GM23338 (cell line): ENCODE measurements around the gene VMA21. TPM values are rescaled to one million over a fixed set of nuclear protein-coding genes. Genes with fewer than 3 reads are reported as not detected.

Source experiments
- ATAC-seq: fragments of 200-7000 bp; cut with Tn5 transposase; 3 replicates; pipeline ENCODE4 v1.9.1; 2020
- DNase-seq: peaks from one replicate; pipeline ENCODE4 v3.0.0-alpha.2; 2015; ENCODE audit warnings: low spot score
- H2AFZ ChIP-seq: fragments of 200-600 bp; sonication (generic); 2 replicates; pipeline ENCODE4 v1.8.0; 2016; ENCODE audit warnings: antibody characterized with exemption, mild to moderate bottlenecking, moderate library complexity
- H3F3A ChIP-seq: fragments of 200-600 bp; sonication (generic); replicated peaks from 2 replicates; pipeline ENCODE4 v1.8.0; 2017; ENCODE audit warnings: antibody characterized with exemption, mixed run types, low read depth
- H3K27ac ChIP-seq: fragments of 200-600 bp; sonication (generic); 2 replicates; pipeline ENCODE4 v1.6.1; 2016; ENCODE audit warnings: low read depth
- H3K27me3 ChIP-seq: fragments of 200-600 bp; sonication (generic); 2 replicates; pipeline ENCODE4 v1.8.0; 2016; ENCODE audit warnings: mild to moderate bottlenecking, mixed run types, moderate library complexity; ENCODE audit not compliant: insufficient read depth
- H3K36me3 ChIP-seq: fragments of 200-600 bp; sonication (generic); 2 replicates; pipeline ENCODE4 v1.8.0; 2016; ENCODE audit warnings: mild to moderate bottlenecking; ENCODE audit not compliant: insufficient read depth
- H3K4me1 ChIP-seq: fragments of 200-600 bp; sonication (generic); 2 replicates; pipeline ENCODE4 v1.8.0; 2016; ENCODE audit warnings: mild to moderate bottlenecking, moderate library complexity; ENCODE audit not compliant: insufficient read depth
- H3K4me2 ChIP-seq: fragments of 200-600 bp; sonication (generic); 2 replicates; pipeline ENCODE4 v1.7.1; 2017; ENCODE audit warnings: mixed run types
- H3K4me3 ChIP-seq: fragments of 200-600 bp; sonication (generic); 2 replicates; pipeline ENCODE4 v1.6.1; 2016; ENCODE audit warnings: mixed run types
- H3K79me2 ChIP-seq: fragments of 200-600 bp; sonication (generic); replicated peaks from 2 replicates; pipeline ENCODE4 v1.8.0; 2017; ENCODE audit warnings: mild to moderate bottlenecking; ENCODE audit not compliant: insufficient read depth
- H3K9me2 ChIP-seq: fragments of 200-600 bp; sonication (generic); 2 replicates; pipeline ENCODE4 v1.8.0; 2017; ENCODE audit not compliant: insufficient read depth
- H4K20me1 ChIP-seq: fragments of 200-600 bp; sonication (generic); replicated peaks from 2 replicates; pipeline ENCODE4 v1.8.0; 2017; ENCODE audit warnings: mild to moderate bottlenecking; ENCODE audit not compliant: insufficient read depth
- H3K27ac Mint-ChIP-seq: 2 replicates; pipeline ENCODE4 v1.8.0; 2020; ENCODE audit warnings: inconsistent platforms, mild to moderate bottlenecking, moderate library complexity, mixed read lengths
- H3K27me3 Mint-ChIP-seq: 3 replicates; pipeline ENCODE4 v1.8.0; 2022; ENCODE audit warnings: low read depth, mild to moderate bottlenecking, moderate library complexity, mixed read lengths, inconsistent platforms; ENCODE audit not compliant: insufficient read depth, poor library complexity
- H3K36me3 Mint-ChIP-seq: 3 replicates; pipeline ENCODE4 v1.8.0; 2021; ENCODE audit warnings: low read depth, mild to moderate bottlenecking, inconsistent platforms, moderate library complexity, mixed read lengths
- H3K4me1 Mint-ChIP-seq: 3 replicates; pipeline ENCODE4 v1.8.0; 2020; ENCODE audit warnings: mild to moderate bottlenecking, inconsistent platforms, mixed read lengths
- H3K4me3 Mint-ChIP-seq: 3 replicates; pipeline ENCODE4 v1.8.0; 2021; ENCODE audit warnings: moderate library complexity, mild to moderate bottlenecking, inconsistent platforms, mixed read lengths
- H3K9me3 Mint-ChIP-seq: 3 replicates; pipeline ENCODE4 v1.8.0; 2020; ENCODE audit warnings: moderate library complexity, mild to moderate bottlenecking, inconsistent platforms, mixed read lengths
- CREB1 ChIP-seq: fragments of 250-450 bp; sonication (Bioruptor Pico); IDR thresholded peaks from 2 replicates; pipeline ENCODE4 v1.5.0; 2020; ENCODE audit warnings: low read depth, mild to moderate bottlenecking, moderate library complexity
- CTCF ChIP-seq, 2 experiments: fragments of 200-600 bp in 1 of 2; sonication (generic) in 1 of 2; conservative IDR thresholded peaks; 2 replicates each; pipeline versions ENCODE4 v1.5.1 to v1.6.1; 2016 to 2017; ENCODE audit warnings: antibody characterized with exemption in 2 of 2, low read depth in 2 of 2, mild to moderate bottlenecking in 2 of 2, moderate library complexity in 1 of 2
- ETS1 ChIP-seq: IDR thresholded peaks from 2 replicates; pipeline ENCODE4 v1.6.1; 2016; ENCODE audit warnings: antibody characterized with exemption
- EZH2 ChIP-seq: fragments of 200-600 bp; sonication (generic); IDR thresholded peaks from one replicate; pipeline ENCODE4 v1.8.0; 2017; ENCODE audit warnings: antibody characterized with exemption, mild to moderate bottlenecking, low read depth; ENCODE audit not compliant: unreplicated experiment
- EZH2phosphoT487 ChIP-seq: fragments of 200-600 bp; sonication (generic); IDR thresholded peaks from one replicate; pipeline ENCODE4 v1.8.1; 2018; ENCODE audit warnings: antibody characterized with exemption; ENCODE audit not compliant: unreplicated experiment
- JUNB ChIP-seq: IDR thresholded peaks from one replicate; pipeline ENCODE4 v1.6.1; 2016; ENCODE audit warnings: antibody characterized with exemption; ENCODE audit not compliant: unreplicated experiment
- NANOG ChIP-seq: IDR thresholded peaks from 2 replicates; pipeline ENCODE4 v1.6.1; 2016; ENCODE audit warnings: antibody characterized with exemption, borderline replicate concordance
- POLR2AphosphoS5 ChIP-seq: IDR thresholded peaks from 2 replicates; pipeline ENCODE4 v1.6.1; 2016; ENCODE audit warnings: antibody characterized with exemption, low read depth
- REST ChIP-seq: IDR thresholded peaks from one replicate; pipeline ENCODE4 v1.6.1; 2018; ENCODE audit warnings: antibody characterized with exemption; ENCODE audit not compliant: unreplicated experiment
- STAT1 ChIP-seq: IDR thresholded peaks from one replicate; pipeline ENCODE4 v1.6.1; 2016; ENCODE audit warnings: antibody characterized with exemption; ENCODE audit not compliant: unreplicated experiment
- ZNF114 ChIP-seq: fragments of 250-450 bp; sonication (Bioruptor Pico); IDR thresholded peaks from 2 replicates; pipeline ENCODE4 v1.5.0; 2020; ENCODE audit warnings: mild to moderate bottlenecking, moderate library complexity
- ZNF331 ChIP-seq: fragments of 250-450 bp; sonication (Bioruptor Pico); IDR thresholded peaks from 2 replicates; pipeline ENCODE4 v1.5.0; 2020; ENCODE audit warnings: low read depth, mild to moderate bottlenecking, moderate library complexity
- ZNF462 ChIP-seq: fragments of 250-450 bp; sonication (Bioruptor Pico); IDR thresholded peaks from 2 replicates; pipeline ENCODE4 v1.5.0; 2020; ENCODE audit warnings: mild to moderate bottlenecking, moderate library complexity
- polyA plus RNA-seq: library from polyadenylated mRNA; unstranded; fragments of >200 nt; fragmentation: Nextera tagmentation; extraction: Ambion mirVana; gene quantifications from 2 replicates; pipeline ENCODE4 v1.2.1, GENCODE V29; 2016
- total RNA-seq: library from RNA; depleted of rRNA; stranded (reverse); fragments of >200 nt; shearing (Covaris generic); gene quantifications from 2 replicates; pipeline ENCODE4 v1.2.3, GENCODE V29; 2014

The VMA21 gene
- total and polyA plus RNA-seq, 2 experiments from 2014 or later = 34.8 to 90.3 TPM

- Histone ChIP-seq H3K4me3 (peak overlapping the region; percentile 71; the same call in 1 of the 2 replicates), H3K79me2 (peaks cover 59% of the 10 kb centered on the region)
Observed at GRCh38 chrX:151398346-151398745, 1.3 kb downstream of the VMA21 start.

More at GRCh38 chrX:151398346-151398745, 1.3 kb downstream of the VMA21 start:
- Histone ChIP-seq H3K4me1 (no peaks in the 10 kb centered on the region), H3F3A (no peaks in the 10 kb centered on the region), H2AFZ (no peak overlapping the region), H3K27me3 (no peaks in the 10 kb centered on the region), H4K20me1 (no peaks in the 10 kb centered on the region), H3K9me2 (no peaks in the 10 kb centered on the region), H3K36me3 (no peaks in the 10 kb centered on the region), H3K27ac (no peak overlapping the region), H3K4me2 (no peak overlapping the region; the same call in 1 of the 2 replicates)
- Mint-ChIP-seq H3K27me3 (peaks cover 5% of the 10 kb centered on the region), H3K27ac (no peak overlapping the region), H3K4me3 (peak overlapping the region; percentile 94), H3K9me3 (no peaks in the 10 kb centered on the region; the same call in 2 of the 3 replicates), H3K4me1 (peaks cover 16% of the 10 kb centered on the region), H3K36me3 (peaks cover 7% of the 10 kb centered on the region; the same call in 2 of the 3 replicates)
- ATAC-seq = no peak
- no peak for DNase-seq
- no peak for TF ChIP-seq ZNF331 (CRISPR knock-in tag)
- no peak for TF ChIP-seq ZNF114 (CRISPR knock-in tag)
- no peak for TF ChIP-seq STAT1
- no peak for TF ChIP-seq CREB1 (CRISPR knock-in tag)
- TF ChIP-seq CTCF (conservative IDR thresholded peaks at IDR 0.05; ENCODE audit: low read depth in 2 of 2) = no peak
- TF ChIP-seq POLR2AphosphoS5 = no peak
- TF ChIP-seq REST = no peak
- no peak for TF ChIP-seq NANOG
- TF ChIP-seq ZNF462 (CRISPR knock-in tag) = no peak
- TF ChIP-seq EZH2phosphoT487 = no peak
- no peak for TF ChIP-seq ETS1
- TF ChIP-seq JUNB = no peak
- TF ChIP-seq EZH2 = no peak
